Endothelial cell of hepatic sinusoid (primary cell): Measurements from ENCODE around the gene CYP2W1.

Experiments used
- in situ Hi-C: cut with HindIII; loops from 2 replicates; pipeline ENCODE4 v1.10.0; 2017; ENCODE audit warnings: low sequenced_read_pairs

Gene CYP2W1

GRCh38 chr7:949021-949934, 33.7 kb upstream of the CYP2W1 start:
- in situ Hi-C loops, result no loop called here

GRCh38 chr7:951881-952547, 31.0 kb upstream of the CYP2W1 start:
- in situ Hi-C loops, result loop anchor here (25.0 kb wide), 1 partner anchor 210 kb away; the partner anchor contains the start of gene ZFAND2A

- in situ Hi-C loops, result loop anchor here (25.0 kb wide), 1 partner anchor 210 kb away; the partner anchor contains the start of gene ZFAND2A
These were observed 30.2 kb upstream of the CYP2W1 start for GRCh38 chr7:952548-953441.

GRCh38 chr7:953547-954327, 29.2 kb upstream of the CYP2W1 start:
- in situ Hi-C loops, result loop anchor here (25.0 kb wide), 1 partner anchor 209 kb away; the partner anchor contains the start of gene ZFAND2A

GRCh38 chr7:954330-955238, 28.4 kb upstream of the CYP2W1 start, which contains the start of gene ADAP1:
Gene ADAP1 (minus strand): TSS chr7:954680. CDS start chr7:954477, 203 bp downstream.
- in situ Hi-C loops, result loop anchor here (25.0 kb wide), 1 partner anchor 208 kb away; the partner anchor contains the start of gene ZFAND2A

- in situ Hi-C loops, result loop anchor here (25.0 kb wide), 1 partner anchor 206 kb away; the partner anchor contains the start of gene ZFAND2A
These were observed 26.9 kb upstream of the CYP2W1 start for GRCh38 chr7:956031-956430.

GRCh38 chr7:957418-958220, 25.4 kb upstream of the CYP2W1 start:
- in situ Hi-C loops, result loop anchor here (25.0 kb wide), 1 partner anchor 205 kb away; the partner anchor contains the start of gene ZFAND2A

GRCh38 chr7:958221-959200, 24.5 kb upstream of the CYP2W1 start:
- in situ Hi-C loops, result loop anchor here (25.0 kb wide), 1 partner anchor 204 kb away; the partner anchor contains the start of gene ZFAND2A

GRCh38 chr7:959271-959670, 23.7 kb upstream of the CYP2W1 start:
- in situ Hi-C loops, result loop anchor here (25.0 kb wide), 1 partner anchor 203 kb away; the partner anchor contains the start of gene ZFAND2A

GRCh38 chr7:959740-960139, 23.2 kb upstream of the CYP2W1 start:
- in situ Hi-C loops, result loop anchor here (5.0 to 25.0 kb wide), 3 partner anchors 67 to 203 kb away; partner anchors contain the start of gene ZFAND2A

GRCh38 chr7:960269-960871, 22.6 kb upstream of the CYP2W1 start:
- in situ Hi-C loops, result loop anchor here (5.0 to 25.0 kb wide), 3 partner anchors 68 to 202 kb away; partner anchors contain the start of gene ZFAND2A

GRCh38 chr7:960972-961371, 22.0 kb upstream of the CYP2W1 start:
- in situ Hi-C loops, result loop anchor here (5.0 to 25.0 kb wide), 3 partner anchors 69 to 201 kb away; partner anchors contain the start of gene ZFAND2A

- in situ Hi-C loops, result loop anchor here (5.0 to 25.0 kb wide), 3 partner anchors 69 to 201 kb away; partner anchors contain the start of gene ZFAND2A
These were observed 21.2 kb upstream of the CYP2W1 start for GRCh38 chr7:961546-962400.

GRCh38 chr7:962401-963081, 20.4 kb upstream of the CYP2W1 start:
- in situ Hi-C loops, result loop anchor here (5.0 to 25.0 kb wide), 3 partner anchors 70 to 200 kb away; partner anchors contain the start of gene ZFAND2A
